NCI-H2081 treated with DMSO at 0.1 percent for 48 hours (cell line): ENCODE results near the gene STAG3.
"Not testable (repeated sequence)": the region's sequence is repeated elsewhere in the genome, so short reads cannot be mapped to it uniquely, and the experiment has no call there.

Source experiments
- DNase-seq: peaks from one replicate; lab custom pipeline; 2025; lab: John Stamatoyannopoulos, UW

The STAG3 gene

GRCh38 chr7:100173806-100174495 is 3.8 kb upstream of the STAG3 start:
- no peak for DNase-seq

GRCh38 chr7:100174582-100174981 is 3.1 kb upstream of the STAG3 start:
- DNase-seq, result no peak

- DNase-seq, result no peak
These were observed 2.3 kb upstream of the STAG3 start for GRCh38 chr7:100175296-100175935.

- DNase-seq, result no peak
These were observed 1.3 kb upstream of the STAG3 start for GRCh38 chr7:100176096-100177044.

GRCh38 chr7:100180084-100180483 is 2.4 kb downstream of the STAG3 start:
- not testable (repeated sequence) for DNase-seq

- DNase-seq, result not testable (repeated sequence)
These were observed 4.9 kb downstream of the STAG3 start for GRCh38 chr7:100182616-100183015.

GRCh38 chr7:100183090-100183489 is 5.4 kb downstream of the STAG3 start:
- not testable (repeated sequence) for DNase-seq

- DNase-seq, result no peak
These were observed 8.0 kb downstream of the STAG3 start for GRCh38 chr7:100185726-100186125.

- DNase-seq, result no peak
These were observed 11.3 kb downstream of the STAG3 start for GRCh38 chr7:100189061-100189460.

GRCh38 chr7:100190048-100190711 is 12.5 kb downstream of the STAG3 start:
- no peak for DNase-seq

GRCh38 chr7:100191775-100192174 is 14.1 kb downstream of the STAG3 start:
- no peak for DNase-seq

- not testable (repeated sequence) for DNase-seq
These were observed 14.7 kb downstream of the STAG3 start for GRCh38 chr7:100192281-100192862.

GRCh38 chr7:100192969-100193368 is 15.3 kb downstream of the STAG3 start:
- no peak for DNase-seq

GRCh38 chr7:100195222-100195621 is 17.5 kb downstream of the STAG3 start:
- DNase-seq, result no peak

GRCh38 chr7:100195901-100196322 is 18.2 kb downstream of the STAG3 start:
- not testable (repeated sequence) for DNase-seq

- DNase-seq, result no peak
These were observed 20.5 kb downstream of the STAG3 start for GRCh38 chr7:100198266-100198665.

GRCh38 chr7:100200693-100201092 is 23.0 kb downstream of the STAG3 start:
- no peak for DNase-seq

- no peak for DNase-seq
These were observed 26.7 kb downstream of the STAG3 start for GRCh38 chr7:100204454-100204853.

- DNase-seq, result no peak
These were observed 31.2 kb downstream of the STAG3 start for GRCh38 chr7:100208911-100209408.

GRCh38 chr7:100209493-100209892 is 31.8 kb downstream of the STAG3 start:
- DNase-seq, result no peak

- no peak for DNase-seq
These were observed 33.1 kb downstream of the STAG3 start for GRCh38 chr7:100210805-100211204.
